Progenitor cell of endocrine pancreas (in vitro differentiated cells): ENCODE data around the gene ARID1B. TPM values are rescaled to one million over a fixed set of nuclear protein-coding genes. Genes with fewer than 3 reads are reported as not detected.

Source experiments
- DNase-seq: peaks from one replicate; pipeline ENCODE4 v3.0.0; 2021; ENCODE audit warnings: low spot score; ENCODE audit not compliant: unreplicated experiment
- H3K27ac Mint-ChIP-seq: 2 replicates; pipeline ENCODE4 v1.8.0; 2021; ENCODE audit warnings: mild to moderate bottlenecking, moderate library complexity, mixed read lengths
- H3K27me3 Mint-ChIP-seq: 2 replicates; pipeline ENCODE4 v1.8.0; 2021; ENCODE audit warnings: mixed read lengths
- H3K36me3 Mint-ChIP-seq: 2 replicates; pipeline ENCODE4 v1.8.0; 2022; ENCODE audit warnings: mixed read lengths; ENCODE audit not compliant: insufficient read depth
- H3K4me1 Mint-ChIP-seq: 2 replicates; pipeline ENCODE4 v1.8.0; 2021; ENCODE audit warnings: low read depth, mixed read lengths
- H3K4me3 Mint-ChIP-seq: 2 replicates; pipeline ENCODE4 v1.8.0; 2021; ENCODE audit warnings: low read depth, mild to moderate bottlenecking, moderate library complexity, mixed read lengths
- H3K9me3 Mint-ChIP-seq: 2 replicates; pipeline ENCODE4 v1.8.0; 2021; ENCODE audit warnings: low read depth, mixed read lengths
- CTCF ChIP-seq: fragments of 200-600 bp; sonication (generic); IDR thresholded peaks from one replicate; pipeline ENCODE4 v1.5.0; 2021; ENCODE audit warnings: antibody characterized with exemption, mild to moderate bottlenecking; ENCODE audit not compliant: unreplicated experiment
- total RNA-seq: library from RNA; stranded (reverse); gene quantifications from 2 replicates; pipeline ENCODE4 v1.2.1, GENCODE V29; 2021

Gene ARID1B
- total RNA-seq, 1 donor from 2014 or later, result 152 TPM

GRCh38 chr6:157061770-157062594 lies 284.8 kb downstream of the ARID1B start:
- H3K4me1 Mint-ChIP-seq, result peaks cover 37% of the 10 kb centered on the region
- H3K27me3 Mint-ChIP-seq, result no peaks in the 10 kb centered on the region
- no peak for DNase-seq
- peaks cover 3% of the 10 kb centered on the region for H3K36me3 Mint-ChIP-seq
- no peak overlapping the region for H3K4me3 Mint-ChIP-seq
- no peak overlapping the region for H3K27ac Mint-ChIP-seq
- no peaks in the 10 kb centered on the region for H3K9me3 Mint-ChIP-seq
- TF ChIP-seq CTCF, result no peak

GRCh38 chr6:157063176-157063905 lies 286.2 kb downstream of the ARID1B start:
- Mint-ChIP-seq H3K9me3 (no peaks in the 10 kb centered on the region), H3K4me1 (peaks cover 44% of the 10 kb centered on the region), H3K27me3 (no peaks in the 10 kb centered on the region), H3K4me3 (no peak overlapping the region), H3K27ac (no peak overlapping the region), H3K36me3 (peaks cover 3% of the 10 kb centered on the region)
- DNase-seq, result no peak
- TF ChIP-seq CTCF, result no peak

GRCh38 chr6:157063923-157064322 lies 286.7 kb downstream of the ARID1B start:
- no peak for DNase-seq
- Mint-ChIP-seq H3K4me3 (no peak overlapping the region), H3K27me3 (no peaks in the 10 kb centered on the region), H3K36me3 (peaks cover 3% of the 10 kb centered on the region), H3K4me1 (peaks cover 44% of the 10 kb centered on the region), H3K9me3 (no peaks in the 10 kb centered on the region), H3K27ac (peak overlapping the region; percentile 51)
- no peak for TF ChIP-seq CTCF

- no peak overlapping the region for H3K27ac Mint-ChIP-seq
Observed at GRCh38 chr6:157064502-157064901, 287.3 kb downstream of the ARID1B start.

More at GRCh38 chr6:157064502-157064901, 287.3 kb downstream of the ARID1B start:
- no peak for TF ChIP-seq CTCF
- H3K27me3 Mint-ChIP-seq, result no peaks in the 10 kb centered on the region
- DNase-seq, result no peak
- peaks cover 3% of the 10 kb centered on the region for H3K36me3 Mint-ChIP-seq
- no peak overlapping the region for H3K4me3 Mint-ChIP-seq
- no peaks in the 10 kb centered on the region for H3K9me3 Mint-ChIP-seq
- H3K4me1 Mint-ChIP-seq, result peaks cover 41% of the 10 kb centered on the region
